Calu3 (cell line): ENCODE measurements around the gene PCARE. TPM values are rescaled to one million over a fixed set of nuclear protein-coding genes. Genes with fewer than 3 reads are reported as not detected.

Experiments
- BruUV-seq: library from RNA; stranded (reverse); fragments of 400-500 nt; replicated peaks from 2 replicates; lab custom pipeline; 2021; lab: Mats Ljungman, UMichigan
- CTCF ChIA-PET: fragments of 300-600 bp; sonication (Branson Sonifier 250); formaldehyde crosslinking; loops from one replicate; lab custom pipeline; 2022; ENCODE audit warnings: antibody characterized with exemption; lab: Charles Lee
- DNase-seq: peaks from one replicate; pipeline ENCODE4 v3.0.0; 2022
- H3K27ac Mint-ChIP-seq: one replicate; pipeline ENCODE4 v1.8.0; 2022; ENCODE audit warnings: mixed read lengths; ENCODE audit not compliant: unreplicated experiment
- H3K27me3 Mint-ChIP-seq: one replicate; pipeline ENCODE4 v1.8.0; 2022; ENCODE audit warnings: mixed read lengths; ENCODE audit not compliant: unreplicated experiment
- H3K36me3 Mint-ChIP-seq: one replicate; pipeline ENCODE4 v1.8.0; 2022; ENCODE audit warnings: mild to moderate bottlenecking, moderate library complexity, mixed read lengths; ENCODE audit not compliant: insufficient read depth, unreplicated experiment
- H3K4me1 Mint-ChIP-seq: one replicate; pipeline ENCODE4 v1.8.0; 2022; ENCODE audit warnings: mild to moderate bottlenecking, low read depth, mixed read lengths; ENCODE audit not compliant: unreplicated experiment
- H3K4me3 Mint-ChIP-seq: one replicate; pipeline ENCODE4 v1.8.0; 2022; ENCODE audit warnings: mild to moderate bottlenecking, low read depth, moderate library complexity, mixed read lengths; ENCODE audit not compliant: unreplicated experiment
- H3K9me3 Mint-ChIP-seq: one replicate; pipeline ENCODE4 v1.8.0; 2022; ENCODE audit warnings: low read depth, mixed read lengths; ENCODE audit not compliant: unreplicated experiment
- intact Hi-C: fragments of 100-400 bp; cut with micrococcal nuclease; formaldehyde crosslinking; loops from one replicate; pipeline ENCODE4 v1.10.0; 2022; ENCODE audit not compliant: unreplicated experiment
- total RNA-seq: library from RNA; stranded (reverse); gene quantifications from 2 replicates; pipeline ENCODE4 v1.2.3, GENCODE V29; 2022
- TF ChIP-seq, protein P1 (sequence below): fragments of 200-600 bp; IDR thresholded peaks from one replicate; pipeline ENCODE4 v1.8.0; 2022; ENCODE audit warnings: antibody characterized with exemption; ENCODE audit not compliant: unreplicated experiment

The PCARE gene
- total RNA-seq, 1 experiment from 2014 or later: not detected

DNA sequence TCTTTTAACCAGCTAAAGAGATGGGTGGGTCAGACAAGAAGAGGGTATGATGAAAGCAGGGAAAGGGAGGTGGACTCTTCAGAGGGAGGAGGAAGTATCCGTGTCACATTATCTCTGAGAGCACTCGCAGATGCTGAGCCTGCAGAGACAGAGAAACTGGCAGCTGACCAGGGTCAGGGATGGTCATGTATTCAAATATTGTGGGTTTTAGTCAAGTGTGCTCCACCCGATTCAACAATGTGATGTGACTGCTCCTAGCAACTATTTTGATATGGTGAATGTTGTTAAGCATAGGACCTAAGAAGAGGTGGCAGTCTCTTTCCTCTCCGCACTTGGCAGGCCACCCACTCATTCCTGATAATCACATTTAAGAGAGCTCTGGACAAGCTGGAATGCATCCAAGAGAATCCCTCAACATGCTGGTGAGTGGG is 39.6 kb upstream of the PCARE start:
- DNase-seq: peak; percentile 82
- H3K9me3 Mint-ChIP-seq: no peaks in the 10 kb centered on the region
- TF ChIP-seq, protein P1, sequence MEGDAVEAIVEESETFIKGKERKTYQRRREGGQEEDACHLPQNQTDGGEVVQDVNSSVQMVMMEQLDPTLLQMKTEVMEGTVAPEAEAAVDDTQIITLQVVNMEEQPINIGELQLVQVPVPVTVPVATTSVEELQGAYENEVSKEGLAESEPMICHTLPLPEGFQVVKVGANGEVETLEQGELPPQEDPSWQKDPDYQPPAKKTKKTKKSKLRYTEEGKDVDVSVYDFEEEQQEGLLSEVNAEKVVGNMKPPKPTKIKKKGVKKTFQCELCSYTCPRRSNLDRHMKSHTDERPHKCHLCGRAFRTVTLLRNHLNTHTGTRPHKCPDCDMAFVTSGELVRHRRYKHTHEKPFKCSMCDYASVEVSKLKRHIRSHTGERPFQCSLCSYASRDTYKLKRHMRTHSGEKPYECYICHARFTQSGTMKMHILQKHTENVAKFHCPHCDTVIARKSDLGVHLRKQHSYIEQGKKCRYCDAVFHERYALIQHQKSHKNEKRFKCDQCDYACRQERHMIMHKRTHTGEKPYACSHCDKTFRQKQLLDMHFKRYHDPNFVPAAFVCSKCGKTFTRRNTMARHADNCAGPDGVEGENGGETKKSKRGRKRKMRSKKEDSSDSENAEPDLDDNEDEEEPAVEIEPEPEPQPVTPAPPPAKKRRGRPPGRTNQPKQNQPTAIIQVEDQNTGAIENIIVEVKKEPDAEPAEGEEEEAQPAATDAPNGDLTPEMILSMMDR: no peak
- H3K27me3 Mint-ChIP-seq: no peaks in the 10 kb centered on the region
- H3K27ac Mint-ChIP-seq: peak overlapping the region; percentile 100
- peaks cover 59% of the 10 kb centered on the region for H3K36me3 Mint-ChIP-seq
- H3K4me3 Mint-ChIP-seq: peak overlapping the region; percentile 94
- BruUV-seq: no TSS peak
- CTCF ChIA-PET: interaction anchor here (0.9 to 1.1 kb wide), 4 partner anchors 15 to 69 kb away, joined by 3 to 4 read pairs (median 3); no protein-coding TSS in a partner anchor
- peaks cover 67% of the 10 kb centered on the region for H3K4me1 Mint-ChIP-seq
- intact Hi-C loops: loop anchor here (5.0 to 10.0 kb wide), 3 partner anchors 57 to 159 kb away; no protein-coding TSS in a partner anchor

DNA sequence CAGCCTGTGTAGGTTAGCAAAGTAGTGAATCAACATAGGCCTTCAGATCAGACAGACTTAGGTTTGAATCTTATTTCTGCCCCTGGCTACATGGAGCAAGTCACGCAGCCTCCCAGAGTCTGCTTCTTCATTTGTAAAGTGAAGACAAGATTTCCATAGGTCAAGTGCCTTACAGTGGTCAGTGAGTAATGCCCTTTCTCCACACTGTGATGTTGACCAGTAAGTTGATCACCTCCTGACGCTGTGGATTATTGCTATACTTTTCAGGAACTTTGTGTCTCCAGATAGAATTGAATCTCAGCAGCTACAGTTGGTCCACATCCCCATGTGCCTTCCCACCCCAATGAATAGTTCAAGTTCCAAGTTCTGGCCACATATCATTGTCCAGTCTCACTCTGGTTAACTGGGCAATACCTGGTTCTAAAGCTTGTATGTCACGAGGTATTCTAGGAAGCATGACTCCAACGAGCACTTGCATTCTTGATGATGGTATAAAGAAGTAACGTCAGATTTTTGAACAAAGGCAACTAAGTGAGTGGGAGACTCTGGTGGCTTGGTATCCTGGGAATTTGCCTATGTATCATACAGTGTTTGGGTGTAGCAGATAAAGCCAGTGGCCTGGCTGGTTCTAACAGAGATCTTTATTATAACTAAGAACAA is 38.8 kb upstream of the PCARE start:
- Mint-ChIP-seq H3K4me3 (peak overlapping the region; percentile 94), H3K27ac (peak overlapping the region; percentile 100), H3K36me3 (peaks cover 55% of the 10 kb centered on the region), H3K27me3 (no peaks in the 10 kb centered on the region), H3K4me1 (peaks cover 64% of the 10 kb centered on the region), H3K9me3 (no peaks in the 10 kb centered on the region)
- BruUV-seq: no TSS peak
- intact Hi-C loops: loop anchor here (5.0 to 10.0 kb wide), 3 partner anchors 56 to 158 kb away; no protein-coding TSS in a partner anchor
- CTCF ChIA-PET: interaction anchor here (0.9 to 1.1 kb wide), 3 partner anchors 17 to 70 kb away, joined by 3 to 4 read pairs (median 3); no protein-coding TSS in a partner anchor
- TF ChIP-seq, protein P1: no peak
- DNase-seq: peak; percentile 40

DNA sequence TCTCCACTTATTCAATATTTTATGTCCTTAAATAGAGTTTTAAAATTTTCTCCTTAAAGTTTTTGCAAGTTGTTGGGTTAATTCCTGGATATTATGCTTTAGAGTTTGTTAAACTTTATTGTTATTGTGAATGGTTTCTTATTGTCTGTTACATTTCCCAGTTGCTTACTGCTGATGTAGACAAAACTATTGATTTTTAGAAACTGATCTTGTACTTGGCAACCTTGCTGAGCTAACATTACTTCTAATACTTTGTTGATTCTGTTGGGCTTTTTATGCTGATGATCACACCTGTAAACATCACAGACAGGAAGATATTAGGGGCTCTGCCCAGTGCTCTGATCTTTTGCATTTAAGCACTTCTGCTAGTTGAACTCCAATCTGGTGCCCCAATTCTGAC is 38.1 kb upstream of the PCARE start:
- Mint-ChIP-seq H3K4me3 (no peak overlapping the region), H3K9me3 (no peaks in the 10 kb centered on the region), H3K27ac (peak overlapping the region; percentile 100), H3K36me3 (peaks cover 50% of the 10 kb centered on the region), H3K27me3 (no peaks in the 10 kb centered on the region), H3K4me1 (peaks cover 56% of the 10 kb centered on the region)
- TF ChIP-seq, protein P1: no peak
- BruUV-seq: no TSS peak
- DNase-seq: no peak
- intact Hi-C loops: loop anchor here (5.0 to 10.0 kb wide), 3 partner anchors 55 to 158 kb away; no protein-coding TSS in a partner anchor
- CTCF ChIA-PET: no interaction called here

DNA sequence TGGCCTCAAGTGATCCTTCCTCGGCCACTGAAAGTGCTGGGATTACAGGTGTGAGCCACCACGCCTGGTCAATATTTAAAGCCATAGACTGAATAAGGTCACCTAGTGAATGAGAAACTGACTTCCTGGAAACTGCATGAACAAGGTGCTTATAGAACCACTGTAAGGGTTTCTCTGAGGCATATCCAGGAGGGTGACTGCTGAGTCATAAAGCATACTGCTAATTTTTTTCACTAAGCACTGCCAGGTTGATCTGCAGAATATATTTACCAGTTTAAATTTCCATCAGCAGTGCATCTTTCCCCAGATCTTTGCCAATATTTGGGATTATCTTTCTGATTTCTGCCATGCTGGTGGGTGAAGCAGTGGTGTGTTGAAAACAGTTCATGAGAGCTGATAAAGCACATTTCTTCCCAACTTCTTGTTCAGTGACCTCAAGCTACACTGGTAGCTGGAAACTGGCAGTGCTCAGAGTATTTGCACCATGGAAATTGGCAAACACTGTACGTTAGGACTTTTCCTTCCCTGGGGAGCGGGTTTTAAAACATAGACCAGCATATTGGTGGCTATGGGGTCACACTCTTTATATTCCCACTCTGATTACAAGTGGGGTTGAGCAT is 36.7 kb upstream of the PCARE start:
- BruUV-seq: no TSS peak
- Mint-ChIP-seq H3K4me3 (no peak overlapping the region), H3K27ac (peak overlapping the region; percentile 100), H3K9me3 (no peaks in the 10 kb centered on the region), H3K4me1 (peaks cover 61% of the 10 kb centered on the region), H3K36me3 (peaks cover 47% of the 10 kb centered on the region), H3K27me3 (no peaks in the 10 kb centered on the region)
- TF ChIP-seq, protein P1: no peak
- CTCF ChIA-PET: no interaction called here
- DNase-seq: peak; percentile 47
- intact Hi-C loops: loop anchor here (5.0 to 10.0 kb wide), 3 partner anchors 54 to 156 kb away; no protein-coding TSS in a partner anchor
